K562 (cell line): Measurements from ENCODE around the gene RPS27. TPM values are rescaled to one million over a fixed set of nuclear protein-coding genes. Genes with fewer than 3 reads are reported as not detected.

Source experiments
- CBX2 ChIP-seq: fragments of 200-600 bp; sonication (generic); IDR thresholded peaks from one replicate; pipeline ENCODE4 v1.6.1; 2012; ENCODE audit warnings: mild to moderate bottlenecking, low read length, inconsistent platforms; ENCODE audit not compliant: insufficient read depth, poor library complexity, severe bottlenecking
- JUN ChIP-seq, 2 experiments: sonication (generic) in 1 of 2; formaldehyde crosslinking in 1 of 2; IDR thresholded peaks; 2 replicates each; pipeline versions ENCODE4 v1.6.1 to v1.8.0; 2012 to 2022; ENCODE audit warnings: borderline replicate concordance in 2 of 2, mild to moderate bottlenecking in 2 of 2, improper control_type of control experiment in 1 of 2, low read depth in 1 of 2, low read length in 1 of 2, missing genetic modification reagents in 1 of 2
- PHF8 ChIP-seq: fragments of 200-600 bp; sonication (generic); IDR thresholded peaks from 2 replicates; pipeline ENCODE4 v1.6.1; 2012; ENCODE audit warnings: mixed run types, mild to moderate bottlenecking, inconsistent platforms, low read length, moderate library complexity, borderline replicate concordance
- SUPT5H ChIP-seq: fragments of 450-650 bp; IDR thresholded peaks from 2 replicates; pipeline ENCODE4 v1.6.1; 2016
- ZKSCAN8 ChIP-seq: fragments of 200-800 bp; sonication (Bioruptor generic); IDR thresholded peaks from 2 replicates; pipeline ENCODE4 v1.6.1; 2016; ENCODE audit warnings: missing genetic modification characterization, missing compliant biosample characterization
- ZNF12 ChIP-seq: sonication (generic); formaldehyde crosslinking; IDR thresholded peaks from 2 replicates; pipeline ENCODE4 v1.4.0; 2020; ENCODE audit warnings: mild to moderate bottlenecking, missing genetic modification reagents
- ZNF146 ChIP-seq: IDR thresholded peaks from one replicate; pipeline ENCODE4 v1.6.1; 2018; ENCODE audit warnings: missing compliant biosample characterization; ENCODE audit not compliant: unreplicated experiment
- ZNF408 ChIP-seq: fragments of 250-450 bp; sonication (Bioruptor Pico); IDR thresholded peaks from 2 replicates; pipeline ENCODE4 v1.4.0; 2020; ENCODE audit warnings: low read depth, mild to moderate bottlenecking, moderate library complexity
- polyA plus RNA-seq, 8 experiments: library from polyadenylated mRNA; depleted of rRNA in 4 of 8; stranded (reverse) in 5 of 8; unstranded in 3 of 8; fragments of >200 nt; fragmentation: Nextera tagmentation in 2 of 8; fragmentation: Illumina TruSeq in 1 of 8; extraction: Ambion mirVana in 2 of 8; extraction: Trizol in 1 of 8; gene quantifications; 2 replicates each; pipeline versions ENCODE4 v1.2.1 to v1.2.3, GENCODE V29; 2011 to 2014; ENCODE audit warnings: inconsistent platforms in 1 of 8, missing spikeins in 1 of 8
- total RNA-seq, 7 experiments: library from RNA; depleted of rRNA in 6 of 7; stranded (reverse); fragments of >200 nt in 6 of 7; fragmentation: Illumina TruSeq in 2 of 7; extraction: Trizol in 2 of 7; gene quantifications; 2 replicates each; pipeline versions ENCODE4 v1.2.1 to v1.2.3, GENCODE V29; 2011 to 2021; ENCODE audit warnings: low replicate concordance in 1 of 7
- TF ChIP-seq, protein P1 (sequence below): IDR thresholded peaks from 3 replicates; pipeline ENCODE4 v1.6.1; 2011; ENCODE audit warnings: borderline replicate concordance, mild to moderate bottlenecking, moderate library complexity; ENCODE audit not compliant: insufficient read length; ENCODE audit errors: extremely low read depth
- TF ChIP-seq, protein P2 (sequence below): sonication (generic); formaldehyde crosslinking; IDR thresholded peaks from 2 replicates; pipeline ENCODE4 v1.8.1; 2023; ENCODE audit warnings: mild to moderate bottlenecking, missing genetic modification reagents
- TF ChIP-seq, protein P3 (sequence below): fragments of 250-450 bp; sonication (Bioruptor Pico); IDR thresholded peaks from 2 replicates; pipeline ENCODE4 v1.4.0; 2020; ENCODE audit warnings: mild to moderate bottlenecking, moderate library complexity
- TF ChIP-seq, protein P4 (sequence below): fragments of 450-650 bp; conservative IDR thresholded peaks from 2 replicates; pipeline ENCODE4 v1.6.1; 2016; ENCODE audit warnings: missing genetic modification characterization, low read depth, mild to moderate bottlenecking, control low read depth, missing compliant biosample characterization

The RPS27 gene
- total and polyA plus RNA-seq, 9 of the 15 experiments (the other 6 are each of a cell fraction or from before 2014, with no cell fraction given), result 2,091 to 9,377 (median 6,706) TPM

DNA sequence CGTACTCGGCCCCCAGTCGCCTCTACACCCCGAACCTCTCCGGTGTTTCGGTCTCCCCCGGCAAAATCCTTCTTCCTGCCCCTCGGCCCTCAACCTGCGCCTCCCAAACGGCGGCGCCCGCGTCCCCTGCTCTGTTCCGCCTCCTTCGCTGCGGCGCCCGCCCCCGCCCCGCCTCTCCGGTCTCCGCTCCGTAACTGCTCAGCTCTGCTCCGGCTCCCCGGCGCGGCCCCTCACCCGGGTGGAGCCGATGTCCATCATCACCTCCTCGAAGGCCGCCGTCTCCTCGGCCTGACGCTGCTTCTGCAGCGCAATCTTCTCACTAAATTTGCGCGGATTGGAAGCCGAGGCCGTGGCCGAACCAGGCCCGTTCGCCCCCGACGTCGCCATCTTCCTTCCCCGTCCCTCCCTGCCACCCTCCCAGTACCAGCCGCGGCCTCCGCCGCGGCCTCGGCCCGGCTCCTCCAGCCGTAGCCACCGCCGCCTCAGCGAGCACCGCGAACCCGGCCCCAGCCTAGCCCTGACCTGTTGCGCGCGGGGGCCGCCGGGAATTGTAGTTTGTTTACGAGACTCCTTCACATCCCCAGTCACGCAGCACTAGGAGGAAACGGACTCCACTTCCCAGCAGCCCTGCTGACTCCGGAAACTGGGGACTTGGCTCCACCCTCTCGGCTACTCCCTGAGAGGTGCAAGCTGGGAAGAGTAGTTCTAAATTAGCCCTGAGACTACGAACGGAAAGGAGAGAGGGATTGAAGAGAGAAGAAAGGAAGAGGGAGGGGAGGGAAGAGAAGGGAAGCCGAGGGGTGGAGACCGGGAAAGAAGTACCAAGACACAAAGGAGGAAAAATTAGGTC, 32.2 kb upstream of the RPS27 start, which contains the start of gene CRTC2 (continued):
- TF ChIP-seq, protein P1, sequence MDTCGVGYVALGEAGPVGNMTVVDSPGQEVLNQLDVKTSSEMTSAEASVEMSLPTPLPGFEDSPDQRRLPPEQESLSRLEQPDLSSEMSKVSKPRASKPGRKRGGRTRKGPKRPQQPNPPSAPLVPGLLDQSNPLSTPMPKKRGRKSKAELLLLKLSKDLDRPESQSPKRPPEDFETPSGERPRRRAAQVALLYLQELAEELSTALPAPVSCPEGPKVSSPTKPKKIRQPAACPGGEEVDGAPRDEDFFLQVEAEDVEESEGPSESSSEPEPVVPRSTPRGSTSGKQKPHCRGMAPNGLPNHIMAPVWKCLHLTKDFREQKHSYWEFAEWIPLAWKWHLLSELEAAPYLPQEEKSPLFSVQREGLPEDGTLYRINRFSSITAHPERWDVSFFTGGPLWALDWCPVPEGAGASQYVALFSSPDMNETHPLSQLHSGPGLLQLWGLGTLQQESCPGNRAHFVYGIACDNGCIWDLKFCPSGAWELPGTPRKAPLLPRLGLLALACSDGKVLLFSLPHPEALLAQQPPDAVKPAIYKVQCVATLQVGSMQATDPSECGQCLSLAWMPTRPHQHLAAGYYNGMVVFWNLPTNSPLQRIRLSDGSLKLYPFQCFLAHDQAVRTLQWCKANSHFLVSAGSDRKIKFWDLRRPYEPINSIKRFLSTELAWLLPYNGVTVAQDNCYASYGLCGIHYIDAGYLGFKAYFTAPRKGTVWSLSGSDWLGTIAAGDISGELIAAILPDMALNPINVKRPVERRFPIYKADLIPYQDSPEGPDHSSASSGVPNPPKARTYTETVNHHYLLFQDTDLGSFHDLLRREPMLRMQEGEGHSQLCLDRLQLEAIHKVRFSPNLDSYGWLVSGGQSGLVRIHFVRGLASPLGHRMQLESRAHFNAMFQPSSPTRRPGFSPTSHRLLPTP, result no peak
- TF ChIP-seq, protein P2, sequence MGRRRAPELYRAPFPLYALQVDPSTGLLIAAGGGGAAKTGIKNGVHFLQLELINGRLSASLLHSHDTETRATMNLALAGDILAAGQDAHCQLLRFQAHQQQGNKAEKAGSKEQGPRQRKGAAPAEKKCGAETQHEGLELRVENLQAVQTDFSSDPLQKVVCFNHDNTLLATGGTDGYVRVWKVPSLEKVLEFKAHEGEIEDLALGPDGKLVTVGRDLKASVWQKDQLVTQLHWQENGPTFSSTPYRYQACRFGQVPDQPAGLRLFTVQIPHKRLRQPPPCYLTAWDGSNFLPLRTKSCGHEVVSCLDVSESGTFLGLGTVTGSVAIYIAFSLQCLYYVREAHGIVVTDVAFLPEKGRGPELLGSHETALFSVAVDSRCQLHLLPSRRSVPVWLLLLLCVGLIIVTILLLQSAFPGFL, result no peak
- TF ChIP-seq ZNF12 (CRISPR knock-in tag) (no peak), ZNF146 (no peak), SUPT5H (peak; percentile 78), ZKSCAN8 (CRISPR knock-in tag) (no peak), PHF8 (peak; percentile 91; the same call in 1 of the 2 replicates), JUN (IDR thresholded peaks at IDR 0.05; ENCODE audit: borderline replicate concordance, low read depth, low read length) (peak; percentile 54; the same call in 1 of the 2 replicates), JUN (CRISPR knock-in tag; IDR thresholded peaks at IDR 0.05; ENCODE audit: borderline replicate concordance) (no peak; the same call in 1 of the 2 replicates), CBX2 (no peak), ZNF408 (no peak)
- TF ChIP-seq, protein P3, sequence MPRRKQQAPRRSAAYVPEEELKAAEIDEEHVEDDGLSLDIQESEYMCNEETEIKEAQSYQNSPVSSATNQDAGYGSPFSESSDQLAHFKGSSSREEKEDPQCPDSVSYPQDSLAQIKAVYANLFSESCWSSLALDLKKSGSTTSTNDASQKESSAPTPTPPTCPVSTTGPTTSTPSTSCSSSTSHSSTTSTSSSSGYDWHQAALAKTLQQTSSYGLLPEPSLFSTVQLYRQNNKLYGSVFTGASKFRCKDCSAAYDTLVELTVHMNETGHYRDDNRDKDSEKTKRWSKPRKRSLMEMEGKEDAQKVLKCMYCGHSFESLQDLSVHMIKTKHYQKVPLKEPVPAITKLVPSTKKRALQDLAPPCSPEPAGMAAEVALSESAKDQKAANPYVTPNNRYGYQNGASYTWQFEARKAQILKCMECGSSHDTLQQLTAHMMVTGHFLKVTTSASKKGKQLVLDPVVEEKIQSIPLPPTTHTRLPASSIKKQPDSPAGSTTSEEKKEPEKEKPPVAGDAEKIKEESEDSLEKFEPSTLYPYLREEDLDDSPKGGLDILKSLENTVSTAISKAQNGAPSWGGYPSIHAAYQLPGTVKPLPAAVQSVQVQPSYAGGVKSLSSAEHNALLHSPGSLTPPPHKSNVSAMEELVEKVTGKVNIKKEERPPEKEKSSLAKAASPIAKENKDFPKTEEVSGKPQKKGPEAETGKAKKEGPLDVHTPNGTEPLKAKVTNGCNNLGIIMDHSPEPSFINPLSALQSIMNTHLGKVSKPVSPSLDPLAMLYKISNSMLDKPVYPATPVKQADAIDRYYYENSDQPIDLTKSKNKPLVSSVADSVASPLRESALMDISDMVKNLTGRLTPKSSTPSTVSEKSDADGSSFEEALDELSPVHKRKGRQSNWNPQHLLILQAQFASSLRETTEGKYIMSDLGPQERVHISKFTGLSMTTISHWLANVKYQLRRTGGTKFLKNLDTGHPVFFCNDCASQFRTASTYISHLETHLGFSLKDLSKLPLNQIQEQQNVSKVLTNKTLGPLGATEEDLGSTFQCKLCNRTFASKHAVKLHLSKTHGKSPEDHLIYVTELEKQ, result no peak
- TF ChIP-seq, protein P4, sequence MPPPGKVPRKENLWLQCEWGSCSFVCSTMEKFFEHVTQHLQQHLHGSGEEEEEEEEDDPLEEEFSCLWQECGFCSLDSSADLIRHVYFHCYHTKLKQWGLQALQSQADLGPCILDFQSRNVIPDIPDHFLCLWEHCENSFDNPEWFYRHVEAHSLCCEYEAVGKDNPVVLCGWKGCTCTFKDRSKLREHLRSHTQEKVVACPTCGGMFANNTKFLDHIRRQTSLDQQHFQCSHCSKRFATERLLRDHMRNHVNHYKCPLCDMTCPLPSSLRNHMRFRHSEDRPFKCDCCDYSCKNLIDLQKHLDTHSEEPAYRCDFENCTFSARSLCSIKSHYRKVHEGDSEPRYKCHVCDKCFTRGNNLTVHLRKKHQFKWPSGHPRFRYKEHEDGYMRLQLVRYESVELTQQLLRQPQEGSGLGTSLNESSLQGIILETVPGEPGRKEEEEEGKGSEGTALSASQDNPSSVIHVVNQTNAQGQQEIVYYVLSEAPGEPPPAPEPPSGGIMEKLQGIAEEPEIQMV, result no peak
